H1 (cell line): ENCODE data around the gene RNFT2. TPM values are rescaled to one million over a fixed set of nuclear protein-coding genes. Genes with fewer than 3 reads are reported as not detected.

Experiments
- CTCF ChIA-PET: fragments of 300-600 bp; sonication (Branson Sonifier 250); formaldehyde crosslinking; loops from one replicate; lab custom pipeline; 2021; ENCODE audit not compliant: partially characterized antibody; lab: Charles Lee
- POLR2A ChIA-PET: fragments of 300-600 bp; sonication (Branson Sonifier 250); formaldehyde crosslinking; loops from one replicate; lab custom pipeline; 2021; ENCODE audit warnings: inconsistent platforms; ENCODE audit not compliant: partially characterized antibody; lab: Charles Lee
- DNase-seq, 2 experiments: peaks; one replicate each; pipeline versions ENCODE4 v3.0.0 to v3.0.0-alpha.2; 2010 to 2022; ENCODE audit warnings: low spot score in 2 of 2, low read depth in 1 of 2, mixed read lengths in 1 of 2
- FAIRE-seq: peaks from 2 replicates; lab custom pipeline; 2011; peaks lifted over from hg19 to GRCh38; lab: Jason Lieb, UNC
- H2AFZ ChIP-seq: 2 replicates; pipeline ENCODE4 v1.8.1; 2012; ENCODE audit warnings: low read length, inconsistent platforms
- H2AK5ac ChIP-seq: 2 replicates; pipeline ENCODE4 v1.6.1; 2013; ENCODE audit warnings: low read depth, low read length
- H2BK120ac ChIP-seq: replicated peaks from 2 replicates; pipeline ENCODE3; 2013; ENCODE audit warnings: low read depth, low read length, inconsistent platforms
- H2BK12ac ChIP-seq: 2 replicates; pipeline ENCODE4 v1.6.1; 2013; ENCODE audit warnings: low read depth, low read length
- H2BK15ac ChIP-seq: 2 replicates; pipeline ENCODE4 v1.6.1; 2013; ENCODE audit warnings: low read length
- H2BK20ac ChIP-seq: 2 replicates; pipeline ENCODE4 v1.6.1; 2013; ENCODE audit warnings: low read length
- H2BK5ac ChIP-seq: 2 replicates; pipeline ENCODE4 v1.6.1; 2013; ENCODE audit warnings: low read depth, low read length
- H3K14ac ChIP-seq: 2 replicates; pipeline ENCODE4 v1.6.1; 2013; ENCODE audit warnings: inconsistent platforms; ENCODE audit not compliant: insufficient read length
- H3K18ac ChIP-seq: 2 replicates; pipeline ENCODE4 v1.6.1; 2013; ENCODE audit warnings: low read length; ENCODE audit errors: extremely low read depth
- H3K23ac ChIP-seq: 2 replicates; pipeline ENCODE4 v1.6.1; 2013; ENCODE audit warnings: inconsistent platforms; ENCODE audit not compliant: insufficient read length
- H3K23me2 ChIP-seq: 2 replicates; pipeline ENCODE4 v1.6.1; 2013; ENCODE audit warnings: low read depth, low read length
- H3K27ac ChIP-seq: 2 replicates; pipeline ENCODE4 v1.6.1; 2011; ENCODE audit warnings: low read depth, low read length, inconsistent platforms
- H3K27me3 ChIP-seq, 4 experiments: replicated peaks in 1 of 4; 1 replicate in 1 of 4; 2 replicates in 3 of 4; pipeline versions ENCODE4 v1.6.1 to v1.8.1; 2011 to 2013; ENCODE audit warnings: low read length in 3 of 4, mild to moderate bottlenecking in 3 of 4, inconsistent platforms in 2 of 4, mixed read lengths in 2 of 4, moderate library complexity in 1 of 4; ENCODE audit not compliant: control insufficient read depth in 3 of 4, insufficient read depth in 3 of 4; ENCODE audit errors: extremely low read depth in 1 of 4
- H3K36me3 ChIP-seq, 4 experiments: 2 replicates each; pipeline versions ENCODE4 v1.6.1 to v1.8.1; 2011 to 2013; ENCODE audit warnings: mild to moderate bottlenecking in 4 of 4, low read length in 3 of 4, moderate library complexity in 2 of 4, control low read depth in 1 of 4, inconsistent platforms in 1 of 4; ENCODE audit not compliant: insufficient read depth in 4 of 4, control insufficient read depth in 2 of 4
- H3K4ac ChIP-seq: replicated peaks from 2 replicates; pipeline ENCODE3; 2013; ENCODE audit warnings: low read length, low read depth, mixed read lengths, inconsistent platforms; ENCODE audit not compliant: insufficient read length
- H3K4me1 ChIP-seq, 4 experiments: replicated peaks in 1 of 4; 1 replicate in 1 of 4; 2 replicates in 3 of 4; pipeline versions ENCODE4 v1.6.1 to v1.8.1; 2011 to 2013; ENCODE audit warnings: low read length in 3 of 4, inconsistent platforms in 2 of 4, mixed read lengths in 1 of 4; ENCODE audit not compliant: insufficient read depth in 4 of 4, control insufficient read depth in 3 of 4
- H3K4me2 ChIP-seq, 2 experiments: 2 replicates each; pipeline versions ENCODE4 v1.6.1 to v1.8.1; 2011 to 2013; ENCODE audit warnings: low read depth in 2 of 2, low read length in 2 of 2, control low read depth in 1 of 2, inconsistent platforms in 1 of 2, mild to moderate bottlenecking in 1 of 2; ENCODE audit not compliant: insufficient read depth in 1 of 2
- H3K4me3 ChIP-seq, 4 experiments: fragments of 200-600, 300-600 bp in 1 of 4; sonication (generic), shearing (Covaris generic), sonication (Bioruptor Twin) in 1 of 4; 2 replicates each; pipeline versions ENCODE4 v1.5.1 to v1.8.1; 2011 to 2016; ENCODE audit warnings: low read length in 4 of 4, low read depth in 3 of 4, control low read depth in 2 of 4, inconsistent platforms in 2 of 4, mild to moderate bottlenecking in 2 of 4, mixed read lengths in 1 of 4, moderate library complexity in 1 of 4; ENCODE audit not compliant: insufficient read depth in 2 of 4; ENCODE audit errors: extremely low read depth in 1 of 4
- H3K56ac ChIP-seq: replicated peaks from 2 replicates; pipeline ENCODE3; 2013; ENCODE audit warnings: low read depth, mild to moderate bottlenecking, mixed read lengths, low read length, inconsistent platforms; ENCODE audit not compliant: insufficient read length
- H3K79me1 ChIP-seq: 2 replicates; pipeline ENCODE4 v1.6.1; 2013; ENCODE audit warnings: low read depth, low read length, control low read depth
- H3K79me2 ChIP-seq, 2 experiments: 2 replicates each; pipeline versions ENCODE4 v1.6.1 to v1.8.1; 2012 to 2013; ENCODE audit warnings: low read length in 2 of 2, mild to moderate bottlenecking in 2 of 2, inconsistent platforms in 1 of 2; ENCODE audit not compliant: insufficient read depth in 2 of 2, control insufficient read depth in 1 of 2
- H3K9ac ChIP-seq, 4 experiments: replicated peaks in 1 of 4; 1 replicate in 1 of 4; 2 replicates in 3 of 4; pipeline versions ENCODE4 v1.6.1 to v1.8.1; 2011 to 2013; ENCODE audit warnings: low read depth in 3 of 4, low read length in 3 of 4, control low read depth in 2 of 4, mild to moderate bottlenecking in 2 of 4, moderate library complexity in 2 of 4, inconsistent platforms in 1 of 4; ENCODE audit errors: extremely low read depth in 1 of 4
- H3K9me3 ChIP-seq, 2 experiments: 2 replicates each; pipeline versions ENCODE4 v1.6.1 to v1.8.1; 2012 to 2013; ENCODE audit warnings: mild to moderate bottlenecking in 2 of 2, moderate library complexity in 2 of 2, control low read depth in 1 of 2, inconsistent platforms in 1 of 2, low read depth in 1 of 2, low read length in 1 of 2, mixed read lengths in 1 of 2; ENCODE audit not compliant: insufficient read depth in 2 of 2
- H4K20me1 ChIP-seq, 2 experiments: replicated peaks in 1 of 2; 2 replicates each; pipeline versions ENCODE3 to v1.8.1; 2011 to 2013; ENCODE audit warnings: inconsistent platforms in 2 of 2, low read length in 2 of 2, mild to moderate bottlenecking in 1 of 2; ENCODE audit not compliant: insufficient read depth in 2 of 2, control insufficient read depth in 1 of 2
- H4K5ac ChIP-seq: 2 replicates; pipeline ENCODE4 v1.6.1; 2013; ENCODE audit warnings: low read length, low read depth, mixed read lengths, inconsistent platforms; ENCODE audit not compliant: insufficient read length
- H4K8ac ChIP-seq: 2 replicates; pipeline ENCODE4 v1.8.0; 2013; ENCODE audit warnings: mild to moderate bottlenecking, moderate library complexity, low read length, inconsistent platforms; ENCODE audit not compliant: insufficient read depth; ENCODE audit errors: extremely low read depth
- H4K91ac ChIP-seq: replicated peaks from 2 replicates; pipeline ENCODE3; 2013; ENCODE audit warnings: low read length, mixed read lengths, inconsistent platforms; ENCODE audit not compliant: insufficient read length
- BRCA1 ChIP-seq: IDR thresholded peaks from 2 replicates; pipeline ENCODE4 v1.6.1; 2012; ENCODE audit warnings: low read depth, low read length, improper control_type of control experiment
- FOSL1 ChIP-seq: IDR thresholded peaks from 2 replicates; pipeline ENCODE4 v1.6.1; 2011; ENCODE audit warnings: mild to moderate bottlenecking, low read depth, low read length, moderate library complexity; ENCODE audit not compliant: insufficient read depth
- JUND ChIP-seq: IDR thresholded peaks from 2 replicates; pipeline ENCODE4 v1.6.1; 2011; ENCODE audit warnings: mild to moderate bottlenecking, improper control_type of control experiment, low read length
- PHF8 ChIP-seq: fragments of 200-600 bp; sonication (generic); conservative IDR thresholded peaks from 2 replicates; pipeline ENCODE4 v1.7.1; 2012; ENCODE audit warnings: low read depth, mild to moderate bottlenecking, inconsistent platforms, low read length, moderate library complexity
- POU5F1 ChIP-seq: IDR thresholded peaks from 2 replicates; pipeline ENCODE4 v1.6.1; 2011; ENCODE audit warnings: low read depth, mild to moderate bottlenecking, low read length, moderate library complexity
- RBBP5 ChIP-seq: IDR thresholded peaks from 2 replicates; pipeline ENCODE4 v1.7.1; 2012; ENCODE audit warnings: low read depth, mild to moderate bottlenecking, inconsistent platforms, low read length, moderate library complexity, borderline replicate concordance
- SP1 ChIP-seq: IDR thresholded peaks from 2 replicates; pipeline ENCODE4 v1.6.1; 2011; ENCODE audit warnings: low read depth, low read length
- WGBS, 2 experiments: shearing (Covaris generic) in 1 of 2; methylation state at CpG; one replicate each; pipeline versions ENCODE4 v1.1.6 to v1.1.7; 2013 to 2015; ENCODE audit warnings: low lambda C conversion rate in 2 of 2, mixed read lengths in 2 of 2, inconsistent platforms in 1 of 2, low coverage in 1 of 2, missing lambda C conversion rate in 1 of 2; ENCODE audit not compliant: insufficient replicate concordance in 2 of 2, insufficient coverage in 1 of 2, insufficient read length in 1 of 2; ENCODE audit errors: extremely low coverage in 1 of 2, missing lambda C conversion rate in 1 of 2; 5-methylcytosine and 5-hydroxymethylcytosine counted together
- polyA plus RNA-seq, 7 experiments: library from polyadenylated mRNA; depleted of rRNA in 3 of 7; stranded (reverse) in 5 of 7; unstranded in 2 of 7; fragments of >200 nt in 5 of 7; fragments of 200-250 nt in 2 of 7; gene quantifications; 1 replicate in 5 of 7; 2 replicates in 1 of 7; 4 replicates in 1 of 7; pipeline versions ENCODE4 v1.2.1 to v1.2.3, GENCODE V29; 2011 to 2013; ENCODE audit warnings: missing spikeins in 2 of 7, mixed read lengths in 2 of 7
- total RNA-seq: library from RNA; stranded (reverse); fragmentation: NEBNext Ultra II Directional; extraction: Animal tissue kit (Norgen Biotek cat#: 25700); gene quantifications from 2 replicates; pipeline ENCODE4 v1.2.1, GENCODE V29; 2021

Gene RNFT2
- total and polyA plus RNA-seq, 2 of the 8 experiments (the other 6 are each of a cell fraction or from before 2014, with no cell fraction given) = 14.2 to 33.1 TPM

DNA sequence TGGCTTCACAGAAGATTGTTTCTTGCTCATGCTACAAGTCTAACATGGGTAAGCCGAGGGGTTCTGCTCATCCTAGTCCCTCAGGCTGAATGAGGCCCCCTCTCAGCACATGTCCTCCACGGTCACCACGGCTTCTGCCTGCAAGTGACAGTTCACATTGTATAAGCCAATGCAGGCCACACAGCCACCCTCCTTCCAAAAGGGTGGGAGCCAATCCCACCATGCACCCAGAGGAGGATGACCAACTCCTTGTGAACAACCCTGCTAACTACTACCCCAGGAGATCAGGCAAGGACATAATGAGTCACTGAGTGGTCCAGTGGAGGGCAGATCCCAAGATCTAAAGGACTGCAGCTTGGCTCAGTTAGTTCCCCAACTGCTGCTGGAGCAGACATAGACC is 6.3 kb upstream of the RNFT2 start:
- H2AK5ac ChIP-seq = no peak overlapping the region
- H3K4me3 ChIP-seq = no peak overlapping the region
- H2BK12ac ChIP-seq = no peak overlapping the region
- POLR2A ChIA-PET = no interaction called here
- CTCF ChIA-PET = no interaction called here
- H4K5ac ChIP-seq = no peak overlapping the region
- no peak overlapping the region for H2BK20ac ChIP-seq
- H3K9ac ChIP-seq = no peak overlapping the region
- no peak overlapping the region for H3K14ac ChIP-seq
- peaks cover 0 to 11% (median 5%) of the 10 kb centered on the region in 4 experiments; a peak in 4 of 8 replicates for H3K36me3 ChIP-seq
- peaks cover 0 to 6% (median 1%) of the 10 kb centered on the region in 4 experiments; a peak in 4 of 7 replicates for H3K4me1 ChIP-seq
- H3K18ac ChIP-seq = no peak overlapping the region
- no peaks in the 10 kb centered on the region for H3K27me3 ChIP-seq
- no peak overlapping the region for H2BK15ac ChIP-seq
- H3K4ac ChIP-seq = no peak overlapping the region
- H4K91ac ChIP-seq = no peak overlapping the region
- FAIRE-seq (no peak), DNase-seq (no peak)
- WGBS, 2 experiments = 93% methylated on average over 3 of the region's 3 CpGs; no CpG with 5 or more reads in 1 of the 2 experiments
- H4K20me1 ChIP-seq = peaks cover 9 to 12% of the 10 kb centered on the region in 2 experiments
- H3K27ac ChIP-seq = no peak overlapping the region; the same call in 1 of the 2 replicates
- H3K79me1 ChIP-seq = peaks cover 22% of the 10 kb centered on the region
- H3K23ac ChIP-seq = no peak overlapping the region
- no peaks in the 10 kb centered on the region for H3K9me3 ChIP-seq
- H3K79me2 ChIP-seq = peaks cover 3 to 59% of the 10 kb centered on the region in 2 experiments
- 0 out of 2 replicates have a peak, but pooled peaks cover under 1% of the 10 kb centered on the region for H3K23me2 ChIP-seq
- H3K4me2 ChIP-seq = no peak overlapping the region
- no peak overlapping the region for H3K56ac ChIP-seq
- no peak for TF ChIP-seq POU5F1
- no peak for TF ChIP-seq SP1
- TF ChIP-seq PHF8 = no peak
- no peak for TF ChIP-seq FOSL1
- TF ChIP-seq JUND = no peak
- TF ChIP-seq BRCA1 = no peak
- TF ChIP-seq RBBP5 = no peak
- H2AFZ ChIP-seq = no peak overlapping the region
- H2BK120ac ChIP-seq = no peak overlapping the region
- H2BK5ac ChIP-seq = no peak overlapping the region
- H4K8ac ChIP-seq = no peak overlapping the region
